Muscle of leg (tissue), 11 donors: ENCODE data around the gene FZR1. TPM values are rescaled to one million over a fixed set of nuclear protein-coding genes. Genes with fewer than 3 reads are reported as not detected.

Source experiments
- DNase-seq: peaks from one replicate; pipeline ENCODE4 v3.0.0; 2013
- H3K27ac ChIP-seq: one replicate; pipeline ENCODE4 v1.5.1; 2013; ENCODE audit warnings: mild to moderate bottlenecking, low read length, control low read depth
- H3K27me3 ChIP-seq: one replicate; pipeline ENCODE4 v1.6.1; 2013; ENCODE audit warnings: low read length; ENCODE audit not compliant: control insufficient read depth, insufficient read depth
- H3K36me3 ChIP-seq: one replicate; pipeline ENCODE4 v1.6.1; 2013; ENCODE audit warnings: low read length; ENCODE audit not compliant: control insufficient read depth, insufficient read depth
- H3K4me1 ChIP-seq: one replicate; pipeline ENCODE4 v1.6.1; 2013; ENCODE audit warnings: low read length; ENCODE audit not compliant: control insufficient read depth, insufficient read depth
- H3K4me3 ChIP-seq: one replicate; pipeline ENCODE4 v1.5.1; 2013; ENCODE audit warnings: low read length, control low read depth
- H3K9me3 ChIP-seq: replicated peaks from 2 replicates; pipeline ENCODE4 v1.6.1; 2013; ENCODE audit warnings: low read depth, low read length; ENCODE audit not compliant: control insufficient read depth
- WGBS: methylation state at CpG from one replicate; pipeline ENCODE4 v1.1.5; 2013; ENCODE audit warnings: missing lambda C conversion rate; ENCODE audit not compliant: insufficient coverage; 5-methylcytosine and 5-hydroxymethylcytosine counted together
- polyA plus RNA-seq, 8 donors: library from polyadenylated mRNA; unstranded; fragments of 120-200 nt; gene quantifications; one replicate each; pipeline versions ENCODE4 v1.2.1 to v1.2.3, GENCODE V29; 2013; ENCODE audit warnings: inconsistent platforms in 1 of 8, low replicate concordance in 1 of 8; ENCODE audit not compliant: insufficient read length in 8 of 8, insufficient read depth in 1 of 8
- total RNA-seq: library from RNA; stranded (reverse); fragments of 120-200 nt; gene quantifications from one replicate; pipeline ENCODE4 v1.2.4, GENCODE V29; 2013

FZR1 gene
- total and polyA plus RNA-seq, 9 donors: 20.8 to 47.3 (median 31.1) TPM

DNA sequence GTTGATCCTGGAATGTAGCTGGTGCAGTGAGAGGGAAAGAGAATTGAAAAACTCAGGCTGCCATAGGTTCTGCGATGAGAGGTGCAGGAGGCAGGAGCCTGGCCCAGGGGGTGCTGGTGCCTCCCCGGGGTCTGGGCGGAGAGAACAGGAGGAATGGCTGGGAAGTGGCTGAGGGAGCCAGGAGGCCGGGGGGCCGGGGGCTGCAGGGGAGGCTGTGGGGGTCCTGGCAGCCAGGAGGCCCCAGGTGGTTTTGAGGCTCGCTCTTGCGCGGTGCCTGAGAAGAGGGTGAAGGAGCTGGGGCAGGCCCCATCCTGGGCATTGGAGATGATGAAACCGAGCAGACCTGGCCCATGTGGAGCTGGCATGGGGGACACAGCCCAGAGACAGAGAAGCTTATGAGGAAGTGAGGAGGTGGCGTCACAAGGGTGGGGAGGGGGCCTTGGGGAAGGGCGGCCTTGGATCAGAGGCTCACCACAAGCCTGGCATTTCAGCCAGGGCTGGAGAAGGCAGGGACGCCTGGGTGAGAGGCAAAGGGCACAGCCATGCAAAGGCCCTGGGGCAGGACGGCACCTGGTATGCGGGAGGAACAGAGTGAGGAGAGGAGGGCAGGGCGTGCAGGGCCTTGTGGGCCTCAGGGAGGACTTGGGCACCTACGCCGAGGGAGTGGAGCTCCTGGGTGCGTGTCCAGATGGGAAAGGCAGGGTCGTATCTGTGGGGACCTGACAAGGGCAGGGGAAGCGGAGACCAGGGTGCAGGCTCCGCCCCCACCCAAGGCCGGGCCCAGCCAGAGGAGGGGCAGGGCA lies 31.5 kb downstream of the FZR1 start:
- Histone ChIP-seq H3K36me3 (peaks cover 57% of the 10 kb centered on the region), H3K4me3 (no peak overlapping the region), H3K9me3 (no peaks in the 10 kb centered on the region), H3K27me3 (no peaks in the 10 kb centered on the region), H3K4me1 (peaks cover 9% of the 10 kb centered on the region), H3K27ac (no peak overlapping the region)
- no peak for DNase-seq
- WGBS: 85% methylated on average over 20 of the region's 22 CpGs

DNA sequence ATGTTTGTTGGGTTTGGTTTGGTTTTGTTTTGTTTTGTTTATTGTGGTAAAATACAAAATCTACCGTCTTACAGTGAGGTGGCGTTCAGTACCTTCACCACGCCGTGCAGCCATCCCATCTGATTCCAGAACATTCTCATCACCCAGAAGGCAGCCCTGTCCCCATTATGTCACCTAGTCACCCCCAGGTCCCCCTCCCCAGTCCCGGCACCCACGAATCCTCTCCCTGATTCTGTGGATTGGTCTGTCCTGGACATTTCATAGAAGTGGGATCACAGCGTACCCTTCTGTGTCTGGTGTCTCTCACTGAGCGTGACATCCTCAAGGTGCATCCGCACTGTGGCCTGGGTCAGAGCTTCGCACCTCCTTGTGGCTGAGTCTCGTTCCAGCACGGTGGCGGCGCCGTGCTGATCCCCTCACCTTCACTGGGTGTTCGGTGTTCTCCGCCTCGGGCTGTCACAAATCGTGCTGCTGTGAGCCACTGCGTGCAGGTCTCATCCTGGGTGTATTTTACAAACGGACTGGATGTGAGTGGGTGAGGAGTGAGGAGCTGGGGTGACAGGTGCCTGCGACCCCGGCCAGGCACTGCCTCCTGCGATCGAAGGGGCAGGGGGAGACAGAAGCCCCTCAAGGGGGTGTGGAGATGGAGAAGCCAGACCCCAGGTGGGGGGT lies 32.3 kb downstream of the FZR1 start:
- Histone ChIP-seq H3K27me3 (no peaks in the 10 kb centered on the region), H3K36me3 (peaks cover 50% of the 10 kb centered on the region), H3K4me1 (peaks cover 9% of the 10 kb centered on the region), H3K4me3 (no peak overlapping the region), H3K27ac (no peak overlapping the region), H3K9me3 (no peaks in the 10 kb centered on the region)
- no peak for DNase-seq
- WGBS: 78% methylated on average over 15 of the region's 25 CpGs

DNA sequence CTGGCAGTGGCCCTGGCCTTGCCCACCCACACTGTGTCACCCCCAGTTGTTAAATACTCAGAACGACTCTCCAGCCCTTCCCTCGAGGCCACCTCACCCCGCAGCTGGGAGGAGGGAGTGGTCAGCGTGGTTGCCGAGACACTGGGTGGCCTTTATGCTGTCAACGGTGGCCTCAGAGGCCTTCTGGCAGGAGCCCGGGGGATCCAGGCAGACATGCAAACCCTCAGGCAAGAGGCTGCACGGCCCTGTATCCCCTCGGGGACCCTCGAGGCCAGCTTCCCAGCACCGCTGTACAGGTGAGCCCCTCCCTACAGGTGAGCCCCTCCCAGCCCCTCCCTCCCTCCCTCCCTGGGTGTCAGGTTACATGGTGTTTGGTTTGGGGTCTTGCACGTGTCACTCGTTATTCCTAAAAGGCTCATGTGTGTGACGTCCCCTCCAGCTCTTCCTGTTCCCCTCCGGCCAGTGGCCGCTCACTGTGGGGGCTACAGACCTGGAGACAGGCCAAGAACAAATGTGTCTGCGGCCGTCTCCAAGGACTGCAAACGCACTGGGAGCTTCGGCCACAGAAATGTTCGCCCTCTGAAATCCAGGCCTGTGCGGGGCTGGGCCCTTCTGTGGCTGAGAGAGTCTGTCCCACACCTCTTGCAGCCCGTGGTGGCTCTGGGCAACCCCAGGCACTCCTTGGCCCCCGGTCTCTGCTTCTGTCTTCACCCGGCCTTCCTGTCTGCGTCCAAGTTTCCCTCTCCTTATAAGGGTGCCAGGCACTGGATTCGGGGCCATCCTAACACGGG lies 33.0 kb downstream of the FZR1 start, which contains the start of gene TEKTIP1:
TEKTIP1 (plus strand) TSS at position 210 of the 791 bp plus-strand sequence; CDS start at position 214, 4 bp downstream.
- 41% methylated on average over 16 of the region's 28 CpGs for WGBS
- no peaks in the 10 kb centered on the region for H3K27me3 ChIP-seq
- DNase-seq: no peak
- H3K4me3 ChIP-seq: no peak within 1 kb of the TSS
- peaks cover 45% of the 10 kb centered on the region for H3K36me3 ChIP-seq
- H3K27ac ChIP-seq: no peak within 1 kb of the TSS
- H3K9me3 ChIP-seq: no peaks in the 10 kb centered on the region
- H3K4me1 ChIP-seq: peaks cover 9% of the 10 kb centered on the region

DNA sequence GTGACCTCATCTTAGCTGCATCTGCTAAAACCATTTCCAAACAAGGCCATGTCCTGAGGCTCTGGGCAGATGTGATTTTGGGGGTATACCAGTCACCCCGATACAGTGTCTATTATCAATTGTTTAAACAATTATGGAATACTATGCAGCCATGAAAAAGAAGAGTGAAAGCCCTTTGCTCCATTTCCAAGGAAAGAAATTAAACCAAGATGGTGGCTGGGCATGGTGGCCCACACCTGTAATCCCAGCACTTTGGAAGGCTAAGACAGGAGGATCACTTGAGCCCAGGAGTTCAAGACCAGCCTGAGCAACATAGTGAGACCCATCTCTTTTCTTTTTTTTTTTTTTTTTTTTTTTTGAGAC lies 33.6 kb downstream of the FZR1 start:
- H3K27me3 ChIP-seq: no peaks in the 10 kb centered on the region
- DNase-seq: no peak
- peaks cover 9% of the 10 kb centered on the region for H3K4me1 ChIP-seq
- H3K36me3 ChIP-seq: peaks cover 41% of the 10 kb centered on the region
- no peak overlapping the region for H3K4me3 ChIP-seq
- H3K9me3 ChIP-seq: no peaks in the 10 kb centered on the region
- no peak overlapping the region for H3K27ac ChIP-seq
- WGBS: no CpG with 5 or more reads among the region's 1 CpG

DNA sequence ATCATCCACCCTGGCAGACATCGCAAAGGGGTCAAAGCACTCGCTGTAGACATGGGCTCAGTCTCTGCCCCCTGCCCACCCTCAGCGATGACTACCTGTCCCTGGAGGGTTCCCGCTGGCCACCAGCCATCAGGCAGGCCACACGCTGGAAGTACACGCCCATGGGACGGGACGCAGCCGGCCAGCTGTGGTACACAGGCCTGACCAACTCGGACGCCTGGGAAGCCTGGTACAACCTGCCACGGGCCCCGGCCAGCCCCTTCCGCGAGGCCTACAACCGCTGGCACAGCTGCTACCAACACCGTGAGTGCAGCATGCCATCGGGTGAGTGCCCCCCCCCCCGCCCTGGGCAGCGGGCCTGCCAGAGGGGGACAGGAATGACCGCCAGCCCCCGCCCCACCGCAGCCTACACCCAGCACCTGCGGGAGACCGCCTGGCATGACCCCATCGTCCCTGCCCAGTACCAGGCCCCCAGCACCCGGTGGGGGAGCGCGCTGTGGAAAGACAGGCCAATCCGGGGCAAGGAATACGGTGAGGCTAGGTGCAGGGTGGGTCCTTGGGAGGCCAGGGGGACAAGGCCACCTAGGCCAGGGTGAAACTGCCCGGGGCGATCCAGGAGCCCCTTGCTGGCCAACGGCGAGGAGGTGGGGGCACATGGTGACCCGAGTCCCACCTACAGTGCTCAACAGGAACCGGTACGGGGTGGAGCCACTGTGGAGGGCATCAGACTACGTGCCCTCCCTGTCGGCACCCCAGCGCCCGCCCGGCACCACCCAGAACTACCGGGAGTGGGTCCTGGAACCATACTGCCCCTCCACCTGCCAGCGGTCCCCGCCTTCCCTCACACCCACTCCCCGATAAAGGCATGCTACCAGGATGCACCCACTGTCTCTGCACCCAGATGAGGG lies 37.3 kb downstream of the FZR1 start:
- DNase-seq: no peak
- no peak overlapping the region for H3K4me3 ChIP-seq
- no peak overlapping the region for H3K27ac ChIP-seq
- 78% methylated on average over 30 of the region's 47 CpGs for WGBS
- H3K36me3 ChIP-seq: peaks cover 41% of the 10 kb centered on the region
- no peaks in the 10 kb centered on the region for H3K4me1 ChIP-seq
- no peaks in the 10 kb centered on the region for H3K27me3 ChIP-seq
- no peaks in the 10 kb centered on the region for H3K9me3 ChIP-seq

DNA sequence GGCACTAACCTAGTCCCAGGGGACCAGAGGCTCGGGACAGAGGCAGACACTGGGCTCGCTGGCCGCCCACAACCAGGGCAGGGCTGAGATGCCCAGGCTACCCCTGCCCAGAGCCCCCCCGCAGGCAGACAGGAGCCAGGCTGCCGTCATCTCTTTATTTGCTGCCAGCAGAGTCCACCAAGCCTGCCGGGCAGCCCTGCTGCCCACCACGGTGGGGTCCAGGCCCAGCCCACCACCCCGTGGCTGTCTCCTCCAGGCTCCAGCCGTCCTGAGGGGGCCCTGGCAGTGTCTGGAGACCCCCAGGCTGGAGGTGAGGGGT lies 37.9 kb downstream of the FZR1 start:
- Histone ChIP-seq H3K36me3 (peaks cover 37% of the 10 kb centered on the region), H3K4me1 (no peaks in the 10 kb centered on the region), H3K27me3 (no peaks in the 10 kb centered on the region), H3K4me3 (no peak overlapping the region), H3K9me3 (no peaks in the 10 kb centered on the region), H3K27ac (no peak overlapping the region)
- WGBS: 69% methylated on average over 6 of the region's 9 CpGs
- DNase-seq: no peak

DNA sequence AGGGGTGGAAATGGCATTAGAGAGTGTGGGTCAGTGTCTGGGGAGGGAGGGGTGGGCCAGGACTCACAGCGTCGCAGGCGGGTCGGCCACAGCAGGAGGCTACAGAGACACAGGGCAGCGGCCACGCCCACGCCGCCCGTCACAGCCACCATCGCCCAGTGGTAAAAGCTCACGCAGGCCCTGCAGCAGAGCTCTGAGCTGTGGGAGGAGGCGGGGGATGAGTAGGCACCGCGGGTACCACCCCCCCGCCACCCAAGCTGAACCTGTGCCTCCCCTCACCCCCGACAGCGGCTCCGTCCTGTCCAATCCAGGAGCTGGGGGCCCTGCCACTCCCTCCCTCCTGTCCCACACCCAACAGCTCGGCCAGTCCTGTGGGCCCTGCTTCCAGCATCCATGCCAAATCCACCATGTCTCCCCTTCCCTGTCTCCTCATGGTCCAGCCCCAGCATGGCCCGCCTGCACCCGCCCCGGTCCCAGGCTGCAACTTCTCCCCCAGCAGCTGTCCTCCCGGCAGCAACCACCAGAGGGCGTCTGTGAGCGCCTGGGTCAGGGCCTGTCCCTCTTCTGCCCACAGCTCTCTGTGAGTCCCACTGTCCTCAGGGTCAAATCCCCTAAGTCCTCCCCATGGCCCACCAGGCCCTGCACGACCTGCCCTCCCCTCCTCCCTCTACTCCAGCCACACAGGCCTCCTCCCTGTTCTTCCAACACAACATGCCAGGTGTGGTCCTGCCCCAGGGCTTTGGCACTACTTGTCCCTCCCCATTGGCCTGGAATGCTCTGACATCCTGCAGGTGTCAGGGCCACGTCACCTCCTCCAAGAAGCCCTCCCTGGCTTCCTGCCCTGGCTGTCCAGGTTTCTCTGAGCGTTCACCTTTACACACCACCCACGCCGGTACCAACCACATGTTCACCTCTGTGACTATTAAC lies 38.9 kb downstream of the FZR1 start:
- Histone ChIP-seq H3K9me3 (no peaks in the 10 kb centered on the region), H3K27ac (no peak overlapping the region), H3K4me3 (no peak overlapping the region), H3K27me3 (no peaks in the 10 kb centered on the region), H3K36me3 (peaks cover 29% of the 10 kb centered on the region), H3K4me1 (no peaks in the 10 kb centered on the region)
- 66% methylated on average over 20 of the region's 30 CpGs for WGBS
- DNase-seq: no peak

DNA sequence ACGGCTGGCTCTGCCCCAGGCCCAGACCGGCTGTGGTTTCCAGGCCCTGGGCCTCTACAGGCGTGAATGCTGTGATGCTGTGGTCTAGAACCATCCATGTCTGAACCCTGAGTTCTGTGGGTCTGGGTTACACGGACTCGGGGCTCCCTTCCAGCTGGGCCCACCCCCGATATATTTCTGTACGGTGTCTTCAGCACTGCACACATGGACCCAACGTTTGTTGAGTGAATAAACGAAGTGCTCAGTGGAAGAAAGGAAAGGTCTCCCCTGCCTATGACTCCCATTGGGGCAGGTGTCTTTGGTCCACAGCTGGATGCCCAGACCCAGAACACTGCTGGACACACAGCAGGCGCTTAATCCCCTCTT lies 39.5 kb downstream of the FZR1 start:
- Histone ChIP-seq H3K27ac (no peak overlapping the region), H3K4me3 (no peak overlapping the region), H3K9me3 (no peaks in the 10 kb centered on the region), H3K4me1 (no peaks in the 10 kb centered on the region), H3K27me3 (no peaks in the 10 kb centered on the region), H3K36me3 (peaks cover 29% of the 10 kb centered on the region)
- DNase-seq: no peak
- 80% methylated on average over 6 of the region's 10 CpGs for WGBS

DNA sequence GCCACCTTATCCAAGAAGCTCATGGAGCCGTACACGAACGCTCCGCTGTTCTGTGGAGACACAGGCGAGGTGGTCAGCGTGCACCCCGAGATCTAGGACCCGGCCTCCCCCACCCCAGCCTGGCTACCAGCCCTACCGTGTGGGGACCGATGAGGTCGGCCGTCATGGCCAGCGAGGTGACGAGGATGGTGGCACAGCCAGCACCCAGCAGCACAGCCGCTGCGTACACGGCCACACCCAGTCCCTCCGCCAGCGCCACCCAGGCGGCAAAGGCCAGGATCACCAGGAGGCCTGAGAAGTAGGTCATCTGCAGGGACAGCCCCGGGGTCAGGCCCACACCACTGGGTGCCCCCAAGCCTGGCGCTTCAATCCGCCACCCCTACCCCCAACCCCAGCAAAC lies 40.0 kb downstream of the FZR1 start:
- no peak overlapping the region for H3K4me3 ChIP-seq
- 91% methylated on average over 22 of the region's 23 CpGs for WGBS
- no peak for DNase-seq
- H3K36me3 ChIP-seq: peaks cover 29% of the 10 kb centered on the region
- no peak overlapping the region for H3K27ac ChIP-seq
- H3K4me1 ChIP-seq: no peaks in the 10 kb centered on the region
- H3K27me3 ChIP-seq: no peaks in the 10 kb centered on the region
- H3K9me3 ChIP-seq: no peaks in the 10 kb centered on the region
